Liver (tissue), 9 donors: ENCODE results near the gene USP48. TPM values are rescaled to one million over a fixed set of nuclear protein-coding genes. Genes with fewer than 3 reads are reported as not detected.

Experiments used
- DNase-seq: peaks from one replicate; pipeline ENCODE4 v3.0.0-alpha.2; 2017; ENCODE audit warnings: low spot score
- H3K27ac ChIP-seq, 2 donors: one replicate each; pipeline ENCODE4 v1.7.0; 2013; ENCODE audit warnings: inconsistent platforms in 2 of 2, low read length in 2 of 2, control low read depth in 1 of 2, low read depth in 1 of 2, mild to moderate bottlenecking in 1 of 2
- H3K27me3 ChIP-seq, 4 donors: one replicate each; pipeline versions ENCODE4 v1.6.1 to v1.7.0; 2013; ENCODE audit warnings: low read length in 3 of 4, inconsistent platforms in 1 of 4, mild to moderate bottlenecking in 1 of 4, moderate library complexity in 1 of 4; ENCODE audit not compliant: control insufficient read depth in 4 of 4, insufficient read depth in 4 of 4
- H3K36me3 ChIP-seq, 4 donors: one replicate each; pipeline versions ENCODE4 v1.6.1 to v1.7.0; 2013; ENCODE audit warnings: low read length in 3 of 4, mild to moderate bottlenecking in 3 of 4, low read depth in 1 of 4, moderate library complexity in 1 of 4; ENCODE audit not compliant: control insufficient read depth in 4 of 4, insufficient read depth in 3 of 4
- H3K4me1 ChIP-seq, 4 donors: one replicate each; pipeline versions ENCODE4 v1.6.1 to v1.7.0; 2013; ENCODE audit warnings: low read length in 3 of 4, mild to moderate bottlenecking in 3 of 4, moderate library complexity in 1 of 4; ENCODE audit not compliant: control insufficient read depth in 4 of 4, insufficient read depth in 4 of 4
- H3K4me3 ChIP-seq, 3 donors: one replicate each; pipeline versions ENCODE4 v1.6.1 to v1.7.0; 2013; ENCODE audit warnings: low read length in 3 of 3, control low read depth in 1 of 3, low read depth in 1 of 3, mild to moderate bottlenecking in 1 of 3
- H3K9ac ChIP-seq, 2 donors: one replicate each; pipeline ENCODE4 v1.7.0; 2013; ENCODE audit warnings: low read length in 2 of 2, mild to moderate bottlenecking in 2 of 2, moderate library complexity in 2 of 2, control low read depth in 1 of 2, low read depth in 1 of 2
- H3K9me3 ChIP-seq, 4 donors: one replicate each; pipeline versions ENCODE4 v1.6.1 to v1.7.0; 2013; ENCODE audit warnings: low read length in 3 of 4; ENCODE audit not compliant: control insufficient read depth in 4 of 4
- EGR1 ChIP-seq, 2 donors: IDR thresholded peaks; 2 replicates each; pipeline ENCODE4 v1.6.1; 2016 to 2018; ENCODE audit warnings: antibody characterized with exemption in 2 of 2, low read depth in 2 of 2
- FOXA1 ChIP-seq: IDR thresholded peaks from 2 replicates; pipeline ENCODE4 v1.6.1; 2016; ENCODE audit warnings: antibody characterized with exemption
- FOXA2 ChIP-seq: IDR thresholded peaks from 2 replicates; pipeline ENCODE4 v1.6.1; 2016; ENCODE audit warnings: antibody characterized with exemption
- GABPA ChIP-seq, 2 donors: IDR thresholded peaks in 1 of 2; conservative IDR thresholded peaks in 1 of 2; 2 replicates each; pipeline ENCODE4 v1.6.1; 2016; ENCODE audit warnings: antibody characterized with exemption in 2 of 2, mild to moderate bottlenecking in 1 of 2, moderate library complexity in 1 of 2
- HNF4A ChIP-seq, 2 donors: conservative IDR thresholded peaks; 2 replicates each; pipeline ENCODE4 v1.6.1; 2016; ENCODE audit warnings: antibody characterized with exemption in 2 of 2, mild to moderate bottlenecking in 2 of 2
- HNF4G ChIP-seq: IDR thresholded peaks from 2 replicates; pipeline ENCODE4 v1.6.1; 2016; ENCODE audit warnings: antibody characterized with exemption
- JUND ChIP-seq, 2 donors: IDR thresholded peaks; 2 replicates each; pipeline ENCODE4 v1.6.1; 2016; ENCODE audit warnings: antibody characterized with exemption in 2 of 2
- NR2F2 ChIP-seq: IDR thresholded peaks from 2 replicates; pipeline ENCODE4 v1.6.1; 2016; ENCODE audit warnings: antibody characterized with exemption
- RAD21 ChIP-seq, 2 donors: IDR thresholded peaks; 2 replicates each; pipeline ENCODE4 v1.6.1; 2016; ENCODE audit warnings: antibody characterized with exemption in 2 of 2, mild to moderate bottlenecking in 2 of 2
- RXRA ChIP-seq, 2 donors: IDR thresholded peaks; 2 replicates each; pipeline ENCODE4 v1.6.1; 2017 to 2018; ENCODE audit warnings: antibody characterized with exemption in 2 of 2, mild to moderate bottlenecking in 1 of 2
- SP1 ChIP-seq: IDR thresholded peaks from 2 replicates; pipeline ENCODE4 v1.6.1; 2018; ENCODE audit warnings: antibody characterized with exemption, mild to moderate bottlenecking
- TAF1 ChIP-seq: conservative IDR thresholded peaks from 2 replicates; pipeline ENCODE4 v1.6.1; 2016; ENCODE audit warnings: antibody characterized with exemption, mild to moderate bottlenecking
- YY1 ChIP-seq: IDR thresholded peaks from 2 replicates; pipeline ENCODE4 v1.6.1; 2016; ENCODE audit warnings: antibody characterized with exemption, mild to moderate bottlenecking
- WGBS: extraction: QIAGEN DNeasy Blood & Tissue Kit; methylation state at CpG from one replicate; pipeline ENCODE4 v1.1.7; 2013; 5-methylcytosine and 5-hydroxymethylcytosine counted together
- polyA plus RNA-seq, 2 donors: library from polyadenylated mRNA; stranded (reverse) in 1 of 2; unstranded in 1 of 2; fragments of 200-250 nt in 1 of 2; fragments of >200 nt in 1 of 2; fragmentation: Nextera tagmentation in 1 of 2; extraction: Ambion mirVana in 1 of 2; gene quantifications; one replicate each; pipeline versions ENCODE4 v1.2.1 to v1.2.3, GENCODE V29; 2013 to 2015
- total RNA-seq, 2 donors: library from RNA; depleted of rRNA; stranded (reverse); fragments of >200 nt; gene quantifications; one replicate each; pipeline ENCODE4 v1.2.3, GENCODE V29; 2014
- TF ChIP-seq, protein P1 (sequence below): IDR thresholded peaks from 2 replicates; pipeline ENCODE4 v1.6.1; 2016; ENCODE audit warnings: antibody characterized with exemption
- TF ChIP-seq, protein P2 (sequence below): IDR thresholded peaks from 2 replicates; pipeline ENCODE4 v1.6.1; 2016; ENCODE audit warnings: antibody characterized with exemption
- TF ChIP-seq, protein P3 (sequence below): fragments of 150-350 bp; IDR thresholded peaks from 2 replicates; pipeline ENCODE4 v1.5.1; 2017; ENCODE audit warnings: improper control_type of control experiment, low read depth, low read length; ENCODE audit not compliant: missing input control
- TF ChIP-seq, protein P4 (sequence below): IDR thresholded peaks from 2 replicates; pipeline ENCODE4 v1.6.1; 2016; ENCODE audit warnings: antibody characterized with exemption, mild to moderate bottlenecking
- donor health status: healthy.
- donor health status: healthy.
- donor health status: healthy.
- donor health status: healthy.
- donor health status: healthy.

The USP48 gene
- total and polyA plus RNA-seq, 4 donors: 7.8 to 34.9 (median 23.1) TPM

DNA sequence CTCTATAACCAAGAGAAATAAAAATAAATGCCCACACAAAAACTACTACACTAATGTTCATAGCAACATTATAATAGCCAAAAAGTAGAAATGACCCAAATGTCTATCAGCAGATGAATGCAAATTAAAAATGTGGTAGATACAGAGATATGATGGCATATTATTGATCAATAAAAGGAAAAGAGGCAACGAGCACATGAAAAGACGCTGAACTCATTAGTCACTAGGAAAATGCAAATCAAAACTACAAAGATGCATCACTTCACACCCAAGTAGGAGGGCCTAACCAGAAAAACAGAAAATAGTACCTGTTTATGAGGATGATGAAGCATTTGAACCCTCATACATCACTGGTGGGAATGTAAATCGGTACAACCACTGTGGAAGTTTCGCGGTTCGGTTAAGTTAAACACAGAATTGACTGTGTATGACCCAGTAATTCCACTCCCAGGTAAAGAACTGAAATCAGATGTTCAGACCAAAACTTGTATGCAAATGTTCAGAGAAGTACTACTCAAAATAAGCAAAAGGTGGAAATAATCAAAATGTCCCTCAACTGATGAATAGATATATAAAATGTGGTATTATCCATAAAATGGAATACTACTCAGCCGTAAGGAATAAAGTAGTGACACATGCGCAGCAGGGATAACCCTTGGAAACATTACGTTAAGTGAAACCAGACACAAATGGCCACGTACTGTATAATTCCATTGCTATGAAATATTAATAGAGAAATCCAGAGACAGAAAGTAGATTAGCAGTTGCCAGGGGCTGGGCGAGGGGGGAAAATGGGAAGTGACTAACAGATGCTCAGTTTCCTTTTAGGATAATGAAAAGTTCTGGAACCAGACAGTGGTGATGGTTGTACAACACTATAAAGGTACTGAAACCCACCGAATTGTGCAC is 3.1 kb downstream of the USP48 start:
- 85% methylated on average over 12 of the region's 12 CpGs for WGBS
- H3K9ac ChIP-seq: no peak overlapping the region
- peak overlapping the region in 1 of 2 donors; percentile 12 for H3K27ac ChIP-seq
- TF ChIP-seq JUND (IDR thresholded peaks at IDR 0.05): no peak
- TF ChIP-seq FOXA2: no peak
- TF ChIP-seq HNF4A (conservative IDR thresholded peaks at IDR 0.05): no peak
- TF ChIP-seq, protein P1, sequence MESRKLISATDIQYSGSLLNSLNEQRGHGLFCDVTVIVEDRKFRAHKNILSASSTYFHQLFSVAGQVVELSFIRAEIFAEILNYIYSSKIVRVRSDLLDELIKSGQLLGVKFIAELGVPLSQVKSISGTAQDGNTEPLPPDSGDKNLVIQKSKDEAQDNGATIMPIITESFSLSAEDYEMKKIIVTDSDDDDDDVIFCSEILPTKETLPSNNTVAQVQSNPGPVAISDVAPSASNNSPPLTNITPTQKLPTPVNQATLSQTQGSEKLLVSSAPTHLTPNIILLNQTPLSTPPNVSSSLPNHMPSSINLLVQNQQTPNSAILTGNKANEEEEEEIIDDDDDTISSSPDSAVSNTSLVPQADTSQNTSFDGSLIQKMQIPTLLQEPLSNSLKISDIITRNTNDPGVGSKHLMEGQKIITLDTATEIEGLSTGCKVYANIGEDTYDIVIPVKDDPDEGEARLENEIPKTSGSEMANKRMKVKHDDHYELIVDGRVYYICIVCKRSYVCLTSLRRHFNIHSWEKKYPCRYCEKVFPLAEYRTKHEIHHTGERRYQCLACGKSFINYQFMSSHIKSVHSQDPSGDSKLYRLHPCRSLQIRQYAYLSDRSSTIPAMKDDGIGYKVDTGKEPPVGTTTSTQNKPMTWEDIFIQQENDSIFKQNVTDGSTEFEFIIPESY: no peak
- no peak for TF ChIP-seq SP1
- no peak for TF ChIP-seq HNF4G
- no peak for TF ChIP-seq RAD21 (IDR thresholded peaks at IDR 0.05)
- no peak for TF ChIP-seq RXRA (IDR thresholded peaks at IDR 0.05)
- TF ChIP-seq FOXA1: no peak
- no peak for TF ChIP-seq EGR1 (IDR thresholded peaks at IDR 0.05; ENCODE audit: low read depth in 2 of 2)
- TF ChIP-seq, protein P2, sequence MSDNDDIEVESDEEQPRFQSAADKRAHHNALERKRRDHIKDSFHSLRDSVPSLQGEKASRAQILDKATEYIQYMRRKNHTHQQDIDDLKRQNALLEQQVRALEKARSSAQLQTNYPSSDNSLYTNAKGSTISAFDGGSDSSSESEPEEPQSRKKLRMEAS: no peak
- no peak for TF ChIP-seq TAF1
- TF ChIP-seq NR2F2: no peak
- no peak for TF ChIP-seq YY1
- TF ChIP-seq, protein P3, sequence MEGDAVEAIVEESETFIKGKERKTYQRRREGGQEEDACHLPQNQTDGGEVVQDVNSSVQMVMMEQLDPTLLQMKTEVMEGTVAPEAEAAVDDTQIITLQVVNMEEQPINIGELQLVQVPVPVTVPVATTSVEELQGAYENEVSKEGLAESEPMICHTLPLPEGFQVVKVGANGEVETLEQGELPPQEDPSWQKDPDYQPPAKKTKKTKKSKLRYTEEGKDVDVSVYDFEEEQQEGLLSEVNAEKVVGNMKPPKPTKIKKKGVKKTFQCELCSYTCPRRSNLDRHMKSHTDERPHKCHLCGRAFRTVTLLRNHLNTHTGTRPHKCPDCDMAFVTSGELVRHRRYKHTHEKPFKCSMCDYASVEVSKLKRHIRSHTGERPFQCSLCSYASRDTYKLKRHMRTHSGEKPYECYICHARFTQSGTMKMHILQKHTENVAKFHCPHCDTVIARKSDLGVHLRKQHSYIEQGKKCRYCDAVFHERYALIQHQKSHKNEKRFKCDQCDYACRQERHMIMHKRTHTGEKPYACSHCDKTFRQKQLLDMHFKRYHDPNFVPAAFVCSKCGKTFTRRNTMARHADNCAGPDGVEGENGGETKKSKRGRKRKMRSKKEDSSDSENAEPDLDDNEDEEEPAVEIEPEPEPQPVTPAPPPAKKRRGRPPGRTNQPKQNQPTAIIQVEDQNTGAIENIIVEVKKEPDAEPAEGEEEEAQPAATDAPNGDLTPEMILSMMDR: no peak
- TF ChIP-seq GABPA (IDR thresholded peaks at IDR 0.05 in 1 of 2, conservative IDR thresholded peaks at IDR 0.05 in 1 of 2): no peak
- TF ChIP-seq, protein P4, sequence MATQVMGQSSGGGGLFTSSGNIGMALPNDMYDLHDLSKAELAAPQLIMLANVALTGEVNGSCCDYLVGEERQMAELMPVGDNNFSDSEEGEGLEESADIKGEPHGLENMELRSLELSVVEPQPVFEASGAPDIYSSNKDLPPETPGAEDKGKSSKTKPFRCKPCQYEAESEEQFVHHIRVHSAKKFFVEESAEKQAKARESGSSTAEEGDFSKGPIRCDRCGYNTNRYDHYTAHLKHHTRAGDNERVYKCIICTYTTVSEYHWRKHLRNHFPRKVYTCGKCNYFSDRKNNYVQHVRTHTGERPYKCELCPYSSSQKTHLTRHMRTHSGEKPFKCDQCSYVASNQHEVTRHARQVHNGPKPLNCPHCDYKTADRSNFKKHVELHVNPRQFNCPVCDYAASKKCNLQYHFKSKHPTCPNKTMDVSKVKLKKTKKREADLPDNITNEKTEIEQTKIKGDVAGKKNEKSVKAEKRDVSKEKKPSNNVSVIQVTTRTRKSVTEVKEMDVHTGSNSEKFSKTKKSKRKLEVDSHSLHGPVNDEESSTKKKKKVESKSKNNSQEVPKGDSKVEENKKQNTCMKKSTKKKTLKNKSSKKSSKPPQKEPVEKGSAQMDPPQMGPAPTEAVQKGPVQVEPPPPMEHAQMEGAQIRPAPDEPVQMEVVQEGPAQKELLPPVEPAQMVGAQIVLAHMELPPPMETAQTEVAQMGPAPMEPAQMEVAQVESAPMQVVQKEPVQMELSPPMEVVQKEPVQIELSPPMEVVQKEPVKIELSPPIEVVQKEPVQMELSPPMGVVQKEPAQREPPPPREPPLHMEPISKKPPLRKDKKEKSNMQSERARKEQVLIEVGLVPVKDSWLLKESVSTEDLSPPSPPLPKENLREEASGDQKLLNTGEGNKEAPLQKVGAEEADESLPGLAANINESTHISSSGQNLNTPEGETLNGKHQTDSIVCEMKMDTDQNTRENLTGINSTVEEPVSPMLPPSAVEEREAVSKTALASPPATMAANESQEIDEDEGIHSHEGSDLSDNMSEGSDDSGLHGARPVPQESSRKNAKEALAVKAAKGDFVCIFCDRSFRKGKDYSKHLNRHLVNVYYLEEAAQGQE: no peak
- H3K36me3 ChIP-seq: no peaks in the 10 kb centered on the region
- H3K4me3 ChIP-seq: no peak overlapping the region
- H3K9me3 ChIP-seq: no peaks in the 10 kb centered on the region
- no peaks in the 10 kb centered on the region for H3K27me3 ChIP-seq
- DNase-seq: no peak
- peaks cover 6 to 27% (median 11%) of the 10 kb centered on the region in 4 donors for H3K4me1 ChIP-seq
